HG02642 (cell line): ENCODE results near the gene CMYA5.
"Not testable (repeated sequence)": the region's sequence is repeated elsewhere in the genome, so short reads cannot be mapped to it uniquely, and the experiment has no call there.

Source experiments
- ATAC-seq: cut with Tn5 transposase; IDR thresholded peaks from one replicate; pipeline ENCODE4 v1.9.1; 2021; ENCODE audit warnings: mild to moderate bottlenecking; ENCODE audit not compliant: unreplicated experiment, poor library complexity

CMYA5 gene

GRCh38 chr5:79743846-79744605 lies 54.4 kb downstream of the CMYA5 start:
- no peak for ATAC-seq

- no peak for ATAC-seq
These were observed 55.6 kb downstream of the CMYA5 start for GRCh38 chr5:79745255-79745654.

GRCh38 chr5:79746642-79747569 lies 57.3 kb downstream of the CMYA5 start:
- no peak for ATAC-seq

- ATAC-seq, result no peak
These were observed 61.2 kb downstream of the CMYA5 start for GRCh38 chr5:79750611-79751510.

GRCh38 chr5:79753092-79753491 lies 63.5 kb downstream of the CMYA5 start:
- no peak for ATAC-seq

GRCh38 chr5:79753877-79754645 lies 64.4 kb downstream of the CMYA5 start:
- no peak for ATAC-seq

GRCh38 chr5:79754865-79755555 lies 65.4 kb downstream of the CMYA5 start:
- ATAC-seq, result no peak

- no peak for ATAC-seq
These were observed 66.4 kb downstream of the CMYA5 start for GRCh38 chr5:79756076-79756475.

GRCh38 chr5:79759436-79759835 lies 69.8 kb downstream of the CMYA5 start:
- ATAC-seq, result no peak

- ATAC-seq, result no peak
These were observed 70.2 kb downstream of the CMYA5 start for GRCh38 chr5:79759848-79760247.

GRCh38 chr5:79762929-79763328 lies 73.3 kb downstream of the CMYA5 start:
- no peak for ATAC-seq

GRCh38 chr5:79764147-79764546 lies 74.5 kb downstream of the CMYA5 start:
- ATAC-seq, result not testable (repeated sequence)

GRCh38 chr5:79771387-79771786 lies 81.8 kb downstream of the CMYA5 start:
- ATAC-seq, result no peak

GRCh38 chr5:79772651-79773050 lies 83.0 kb downstream of the CMYA5 start:
- ATAC-seq, result no peak

- no peak for ATAC-seq
These were observed 84.0 kb downstream of the CMYA5 start for GRCh38 chr5:79773612-79774011.

GRCh38 chr5:79774171-79774854 lies 84.7 kb downstream of the CMYA5 start:
- no peak for ATAC-seq

- no peak for ATAC-seq
These were observed 85.2 kb downstream of the CMYA5 start for GRCh38 chr5:79774855-79775237.

GRCh38 chr5:79784741-79785140 lies 95.1 kb downstream of the CMYA5 start:
- not testable (repeated sequence) for ATAC-seq

GRCh38 chr5:79785983-79786382 lies 96.3 kb downstream of the CMYA5 start:
- ATAC-seq, result no peak
